Memory B cell (primary cell): ENCODE results near the gene ZG16B.

Source experiments
- ATAC-seq: fragments of 150-1000 bp; cut with Tn5 transposase; 2 replicates; pipeline ENCODE4 v1.10.0; 2021; ENCODE audit warnings: low read depth, mild to moderate bottlenecking, moderate library complexity
- DNase-seq, 2 donors: peaks; one replicate each; pipeline ENCODE4 v3.0.0; 2022; ENCODE audit warnings: low spot score in 2 of 2
- H3K27ac Mint-ChIP-seq: one replicate; pipeline ENCODE4 v1.8.0; 2022; ENCODE audit warnings: mild to moderate bottlenecking, moderate library complexity, mixed read lengths
- H3K27me3 Mint-ChIP-seq: one replicate; pipeline ENCODE4 v1.8.0; 2022; ENCODE audit warnings: mixed read lengths
- H3K36me3 Mint-ChIP-seq: one replicate; pipeline ENCODE4 v1.8.0; 2022; ENCODE audit warnings: mild to moderate bottlenecking, mixed read lengths
- H3K4me1 Mint-ChIP-seq: one replicate; pipeline ENCODE4 v1.8.0; 2022; ENCODE audit warnings: mixed read lengths
- H3K4me3 Mint-ChIP-seq: one replicate; pipeline ENCODE4 v1.8.0; 2022; ENCODE audit warnings: mild to moderate bottlenecking, moderate library complexity, mixed read lengths
- H3K9me3 Mint-ChIP-seq: one replicate; pipeline ENCODE4 v1.8.0; 2022; ENCODE audit warnings: mixed read lengths

ZG16B gene, protein sequence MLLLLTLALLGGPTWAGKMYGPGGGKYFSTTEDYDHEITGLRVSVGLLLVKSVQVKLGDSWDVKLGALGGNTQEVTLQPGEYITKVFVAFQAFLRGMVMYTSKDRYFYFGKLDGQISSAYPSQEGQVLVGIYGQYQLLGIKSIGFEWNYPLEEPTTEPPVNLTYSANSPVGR

DNA sequence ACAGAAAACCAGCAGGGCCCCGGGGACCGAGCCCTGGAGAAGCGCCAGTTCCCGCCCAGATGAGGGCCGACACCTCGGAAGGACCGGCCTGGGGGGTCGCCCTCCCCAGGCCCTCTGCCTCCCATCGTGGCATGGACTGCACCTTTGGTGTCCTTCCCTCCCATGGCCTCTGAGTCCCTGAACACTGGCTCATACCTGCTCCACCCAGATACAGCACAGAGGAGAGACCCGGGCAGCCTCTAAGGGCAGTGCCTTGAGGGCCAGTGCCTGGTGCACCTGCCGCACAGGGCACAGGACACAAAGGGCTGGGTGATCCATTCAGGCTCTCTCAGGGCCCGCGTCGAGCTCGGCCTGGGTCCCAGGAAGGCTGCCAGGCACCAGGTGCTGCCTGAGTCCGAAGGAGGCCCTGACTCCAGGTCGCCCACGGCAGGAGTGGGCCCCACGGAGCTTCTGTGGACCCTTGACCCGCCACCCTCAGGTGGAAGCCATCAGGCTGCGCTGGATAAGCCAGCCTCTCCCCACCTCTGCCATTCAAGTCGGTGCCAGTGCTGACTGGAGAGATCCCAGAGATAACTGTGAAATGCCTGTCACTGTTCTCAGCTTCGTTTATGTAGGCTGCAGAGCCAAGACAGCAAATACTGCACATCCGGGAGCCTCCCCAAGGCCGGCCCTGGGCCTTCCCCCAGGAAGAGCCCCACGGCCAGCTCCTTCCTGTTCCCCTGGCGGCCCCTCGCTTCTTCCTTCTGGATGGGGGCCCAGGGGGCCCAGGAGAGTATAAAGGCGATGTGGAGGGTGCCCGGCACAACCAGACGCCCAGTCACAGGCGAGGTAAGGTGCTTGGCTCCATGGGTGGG, at the start of gene ZG16B:
Gene ZG16B, plus strand, starts transcription at position 803 of the 854 bp plus-strand sequence. CDS start 139 bp downstream, outside the sequence.
- H3K4me3 Mint-ChIP-seq = no peak within 1 kb of the TSS
- H3K4me1 Mint-ChIP-seq = no peaks in the 10 kb centered on the region
- peaks cover 24% of the 10 kb centered on the region for H3K27me3 Mint-ChIP-seq
- H3K27ac Mint-ChIP-seq = no peak within 1 kb of the TSS
- H3K9me3 Mint-ChIP-seq = no peaks in the 10 kb centered on the region
- no peaks in the 10 kb centered on the region for H3K36me3 Mint-ChIP-seq
- no peak for ATAC-seq
- DNase-seq = no peak

DNA sequence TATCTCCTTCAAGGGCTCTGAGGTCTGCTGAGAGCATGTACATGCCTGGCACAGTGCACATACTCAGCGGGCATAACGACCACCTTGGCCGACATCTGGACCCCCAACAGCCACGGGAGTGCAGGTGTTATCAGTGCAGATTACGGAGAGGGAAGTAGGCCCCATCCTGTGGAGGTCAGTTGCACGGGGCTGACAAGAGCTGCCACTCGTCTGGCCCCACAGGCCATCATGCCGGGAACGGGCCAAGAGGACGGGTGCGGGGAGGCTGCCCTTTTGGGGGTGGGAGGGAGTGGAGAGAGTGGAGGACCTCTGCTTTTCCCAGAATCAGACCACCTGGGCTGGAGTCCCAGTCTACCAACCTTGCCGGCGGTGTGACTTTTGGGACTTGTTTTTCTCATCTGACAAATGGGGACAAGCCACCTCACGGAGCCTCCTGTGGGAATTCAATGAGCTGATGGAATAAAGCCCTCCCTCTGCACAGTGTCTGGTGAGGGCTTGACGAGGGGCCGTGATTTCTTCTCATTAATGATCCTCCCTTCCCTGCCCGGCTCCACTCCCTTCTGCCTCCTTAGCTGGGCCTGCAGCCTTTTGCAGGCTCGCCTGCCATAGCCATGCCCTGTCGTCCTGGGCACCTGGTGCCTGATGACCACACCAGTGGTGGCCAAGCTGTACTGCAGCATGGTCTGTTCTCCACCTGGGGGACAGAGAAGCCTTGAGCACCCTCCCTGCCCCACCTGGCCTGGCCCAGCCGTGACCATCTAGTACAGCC, 47.3 kb upstream of the ZG16B start:
- Mint-ChIP-seq H3K4me1 (peaks cover 18% of the 10 kb centered on the region), H3K4me3 (no peak overlapping the region), H3K9me3 (no peaks in the 10 kb centered on the region), H3K36me3 (no peaks in the 10 kb centered on the region), H3K27ac (no peak overlapping the region), H3K27me3 (peaks cover 12% of the 10 kb centered on the region)
- ATAC-seq (no peak), DNase-seq (no peak)

DNA sequence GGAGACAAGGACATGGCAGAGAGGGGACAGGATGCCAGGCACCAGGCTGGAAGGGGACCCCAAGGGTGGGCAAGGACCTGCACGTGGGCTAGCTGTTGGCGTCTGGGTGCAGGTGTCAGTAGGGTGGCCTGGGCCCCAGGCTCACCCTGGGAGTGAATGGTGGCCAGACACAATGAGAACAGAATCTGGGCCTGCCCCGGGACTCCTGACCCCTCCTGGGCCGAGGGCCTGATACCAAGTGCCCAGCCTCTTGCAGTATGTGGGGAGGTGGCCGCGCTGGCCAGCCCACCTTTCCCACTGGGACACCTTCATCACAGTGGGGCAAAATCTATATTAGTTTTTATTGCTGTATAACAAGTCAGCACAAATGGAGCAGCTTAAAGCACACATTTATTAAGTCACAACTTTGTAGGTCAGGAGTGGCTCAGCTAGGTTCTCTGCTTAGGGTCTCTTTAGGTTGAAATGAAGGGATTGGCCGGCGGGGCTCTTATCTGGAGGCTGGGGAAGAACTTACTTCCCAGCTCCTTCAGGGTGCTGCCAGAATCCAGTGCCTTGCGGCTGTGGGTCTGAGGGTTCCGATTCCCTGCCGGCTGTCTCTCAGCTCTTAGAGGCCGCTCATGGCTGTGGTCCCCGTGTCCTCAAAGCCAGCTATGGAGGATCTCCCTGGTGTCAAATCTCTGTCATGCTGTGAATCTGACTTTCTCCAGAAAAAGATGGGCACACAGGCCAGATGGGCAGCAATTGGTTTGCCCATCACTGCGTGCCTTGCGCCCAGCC, 46.3 kb upstream of the ZG16B start:
- Mint-ChIP-seq H3K9me3 (no peaks in the 10 kb centered on the region), H3K4me1 (peaks cover 9% of the 10 kb centered on the region), H3K27me3 (peaks cover 14% of the 10 kb centered on the region), H3K36me3 (no peaks in the 10 kb centered on the region), H3K4me3 (peak overlapping the region; percentile 53), H3K27ac (no peak overlapping the region)
- DNase-seq (no peak), ATAC-seq (no peak)

DNA sequence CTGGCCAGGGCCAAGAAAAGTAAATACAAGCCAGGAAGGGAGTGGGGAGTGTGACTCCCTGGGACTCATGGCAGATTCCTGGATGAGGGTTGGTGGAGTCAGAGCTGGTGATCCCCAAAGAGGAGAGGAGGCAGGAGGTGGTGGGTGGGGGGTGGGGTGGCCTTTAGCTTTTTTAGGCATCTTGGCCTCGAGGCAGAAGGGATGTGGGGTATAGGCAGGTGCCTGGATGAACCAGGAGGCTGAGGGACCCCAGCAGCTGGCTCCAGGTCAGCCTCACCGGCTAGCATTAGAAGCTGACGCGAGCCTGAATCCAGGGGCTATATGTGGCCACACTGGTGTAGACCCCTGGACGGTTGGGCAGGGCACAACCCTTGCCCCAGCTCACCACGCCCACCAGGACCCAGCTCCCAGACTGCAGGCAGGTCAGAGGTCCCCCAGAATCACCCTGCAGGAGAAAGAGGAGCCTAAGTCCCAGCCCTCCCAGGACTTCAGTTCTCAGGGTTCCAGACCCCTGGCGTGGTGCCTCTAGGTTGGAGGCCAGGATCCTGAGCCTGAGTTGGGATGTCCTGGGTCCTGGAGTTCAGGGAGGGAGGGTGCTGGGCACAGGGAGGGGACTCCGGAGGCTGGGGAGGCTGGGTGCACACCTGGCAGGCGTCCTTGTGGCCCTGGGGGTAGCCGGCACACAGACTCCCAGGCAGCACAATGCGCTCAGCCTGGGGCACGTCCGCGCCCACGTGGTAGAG, 45.6 kb upstream of the ZG16B start:
- no peak for DNase-seq
- no peaks in the 10 kb centered on the region for H3K36me3 Mint-ChIP-seq
- H3K27ac Mint-ChIP-seq = no peak overlapping the region
- no peaks in the 10 kb centered on the region for H3K9me3 Mint-ChIP-seq
- peak overlapping the region; percentile 82 for H3K4me3 Mint-ChIP-seq
- H3K4me1 Mint-ChIP-seq = peaks cover 9% of the 10 kb centered on the region
- ATAC-seq = no peak
- H3K27me3 Mint-ChIP-seq = peaks cover 15% of the 10 kb centered on the region

DNA sequence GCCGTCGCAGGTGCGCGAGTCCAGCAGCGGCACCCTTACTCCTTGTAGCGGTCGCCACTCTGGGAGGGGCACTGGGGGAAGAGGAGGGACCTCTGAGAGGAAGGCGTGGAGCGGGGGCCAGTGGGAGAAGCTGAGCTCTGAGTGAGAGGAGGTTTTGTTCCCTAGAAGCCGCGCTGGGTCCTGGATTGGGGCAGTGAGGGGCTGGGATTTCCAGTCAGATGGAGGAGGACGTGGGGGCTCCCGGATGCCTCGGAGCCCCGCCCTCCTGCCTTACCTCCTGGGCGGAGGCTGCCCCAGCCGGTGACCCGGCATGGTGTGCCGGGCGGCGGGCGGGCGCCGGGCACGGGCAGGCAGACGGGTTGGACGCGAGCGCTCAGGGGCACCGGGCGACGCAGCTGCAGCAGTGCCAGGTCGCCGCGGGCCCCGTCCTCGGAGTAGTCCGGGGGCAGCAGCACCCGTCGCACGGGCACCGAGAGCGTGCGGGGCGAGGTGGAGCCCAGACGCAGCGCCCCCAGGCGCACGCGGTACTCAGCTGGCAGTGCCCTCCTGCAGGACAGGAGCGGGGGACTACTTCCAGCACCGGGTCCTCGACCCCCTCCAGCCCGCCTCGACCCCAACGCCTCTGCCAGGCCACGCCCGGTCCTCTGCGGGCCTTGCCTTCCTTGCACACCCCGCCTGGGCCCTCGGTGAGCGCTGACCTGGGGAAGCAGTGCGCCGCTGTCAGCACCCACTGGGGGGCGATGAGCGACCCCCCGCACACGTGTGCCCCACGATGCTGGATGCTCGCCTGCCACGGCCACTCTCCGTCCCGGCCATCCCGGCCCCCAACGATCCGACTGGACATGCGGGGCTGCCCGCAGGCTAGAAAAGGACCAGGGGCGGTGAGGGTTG, 44.8 kb upstream of the ZG16B start:
- peak overlapping the region; percentile 82 for H3K4me3 Mint-ChIP-seq
- H3K36me3 Mint-ChIP-seq = no peaks in the 10 kb centered on the region
- H3K4me1 Mint-ChIP-seq = peaks cover 9% of the 10 kb centered on the region
- no peaks in the 10 kb centered on the region for H3K9me3 Mint-ChIP-seq
- ATAC-seq (peak; percentile 70), DNase-seq (no peak)
- H3K27me3 Mint-ChIP-seq = peaks cover 16% of the 10 kb centered on the region
- no peak overlapping the region for H3K27ac Mint-ChIP-seq

DNA sequence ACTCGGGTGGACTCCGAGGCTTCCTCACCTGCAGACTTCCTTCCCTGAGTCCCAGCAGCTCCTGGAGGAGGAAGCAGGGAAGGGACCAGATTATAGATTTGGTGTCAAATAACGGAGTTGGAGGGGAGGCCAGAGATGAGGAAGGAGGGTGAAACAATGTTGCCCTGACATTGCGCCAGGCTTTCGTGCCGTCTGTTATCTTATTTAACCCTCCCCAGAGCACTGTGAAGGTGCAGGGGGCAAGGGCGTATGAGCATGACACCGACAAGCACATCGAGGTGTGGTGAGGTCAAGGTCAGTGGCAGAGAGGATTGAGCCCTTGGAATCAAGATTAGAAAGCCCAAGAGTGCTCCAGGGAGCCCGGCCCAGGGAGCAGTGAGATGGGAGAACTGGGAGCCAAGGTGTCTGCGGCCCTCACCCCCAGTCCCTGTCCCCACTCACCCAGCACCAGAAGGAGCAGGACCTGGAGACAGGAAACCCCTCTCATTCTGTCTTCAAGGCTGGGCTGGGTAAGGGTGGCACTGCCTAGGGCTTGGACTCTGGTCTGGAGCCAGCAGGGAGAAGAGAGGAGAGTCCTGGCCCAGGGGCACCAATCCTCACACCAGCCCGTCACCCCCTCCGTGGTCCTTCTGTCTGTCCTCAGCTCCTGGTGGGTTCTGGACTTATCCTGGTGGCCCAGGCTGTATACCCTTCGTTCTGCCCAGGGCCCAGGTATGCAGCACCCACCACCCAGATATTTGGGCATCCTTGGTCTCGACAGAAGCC, 43.9 kb upstream of the ZG16B start:
- no peak for ATAC-seq
- Mint-ChIP-seq H3K36me3 (no peaks in the 10 kb centered on the region), H3K9me3 (no peaks in the 10 kb centered on the region), H3K4me3 (peak overlapping the region; percentile 29), H3K27ac (no peak overlapping the region), H3K27me3 (peaks cover 23% of the 10 kb centered on the region), H3K4me1 (peaks cover 9% of the 10 kb centered on the region)
- no peak for DNase-seq

DNA sequence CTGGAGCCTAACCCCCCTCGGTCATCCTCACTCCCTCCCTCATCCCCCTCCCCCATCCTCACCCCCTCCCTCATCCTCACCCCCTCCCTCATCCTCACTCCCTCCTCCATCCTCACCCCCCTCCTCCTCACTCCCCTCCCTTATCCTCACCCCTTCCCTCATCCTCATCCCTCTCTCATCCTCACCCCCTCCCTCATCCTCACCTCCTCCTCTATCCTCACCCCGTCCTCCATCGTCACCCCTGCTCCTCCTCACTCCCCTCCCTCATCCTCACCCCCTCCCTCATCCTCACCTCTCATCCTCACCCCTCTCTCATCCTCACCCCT, 43.3 kb upstream of the ZG16B start:
- DNase-seq = no peak
- no peaks in the 10 kb centered on the region for H3K9me3 Mint-ChIP-seq
- no peak overlapping the region for H3K27ac Mint-ChIP-seq
- H3K4me3 Mint-ChIP-seq = peak overlapping the region; percentile 29
- peaks cover 25% of the 10 kb centered on the region for H3K27me3 Mint-ChIP-seq
- peaks cover 9% of the 10 kb centered on the region for H3K4me1 Mint-ChIP-seq
- ATAC-seq = no peak
- no peaks in the 10 kb centered on the region for H3K36me3 Mint-ChIP-seq

DNA sequence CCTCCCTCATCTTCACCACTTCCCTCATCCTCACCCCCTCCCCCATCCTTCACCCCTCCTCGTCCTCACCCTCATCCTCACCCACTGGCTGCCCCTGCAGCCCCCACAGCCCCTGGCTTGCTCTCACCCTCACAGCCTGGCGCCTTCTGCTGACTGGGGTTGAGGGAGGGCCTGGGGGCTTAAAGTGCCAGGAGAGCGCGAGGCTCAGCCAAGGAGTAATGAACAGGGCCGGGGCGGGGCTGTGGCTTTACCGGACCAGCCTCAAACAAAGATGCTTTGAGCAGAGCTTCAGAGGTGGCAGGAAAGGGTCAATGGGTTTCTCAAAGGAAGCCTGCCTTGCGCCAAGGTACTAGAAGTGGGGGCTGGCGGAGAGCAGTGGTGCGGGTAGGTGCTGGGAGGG, 42.7 kb upstream of the ZG16B start, which contains the start of gene PRSS33:
Gene PRSS33, minus strand, starts transcription at position 155 of the 400 bp plus-strand sequence. CDS start 1,013 bp downstream, outside the sequence.
- H3K27me3 Mint-ChIP-seq = peaks cover 25% of the 10 kb centered on the region
- H3K27ac Mint-ChIP-seq = no peak within 1 kb of the TSS
- H3K36me3 Mint-ChIP-seq = no peaks in the 10 kb centered on the region
- peaks cover 9% of the 10 kb centered on the region for H3K4me1 Mint-ChIP-seq
- no peaks in the 10 kb centered on the region for H3K9me3 Mint-ChIP-seq
- ATAC-seq = no peak
- DNase-seq = no peak
- peak within 1 kb of the TSS; percentile 29 for H3K4me3 Mint-ChIP-seq

DNA sequence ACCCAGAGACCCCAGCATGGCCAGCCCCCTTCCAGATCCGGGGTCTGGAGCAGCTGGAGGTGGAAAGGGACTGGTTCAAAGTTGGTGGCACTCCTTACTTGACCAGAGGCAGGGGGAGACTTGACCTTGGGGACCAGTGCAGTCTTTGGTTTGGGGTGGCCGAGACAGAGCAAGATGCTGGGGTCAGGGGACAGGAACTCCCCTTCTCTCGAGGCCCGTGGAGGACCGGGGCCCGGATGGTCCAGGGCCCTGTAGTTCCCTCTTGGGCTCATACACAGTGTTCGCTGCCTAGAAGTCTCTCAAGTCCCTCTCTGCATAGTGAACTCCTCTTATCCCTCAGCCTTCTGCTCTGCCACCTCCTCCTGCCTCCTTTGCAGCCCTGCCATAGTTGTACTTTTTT, 42.1 kb upstream of the ZG16B start:
- Mint-ChIP-seq H3K36me3 (no peaks in the 10 kb centered on the region), H3K4me1 (peaks cover 9% of the 10 kb centered on the region), H3K27ac (no peak overlapping the region), H3K27me3 (peaks cover 26% of the 10 kb centered on the region), H3K9me3 (no peaks in the 10 kb centered on the region), H3K4me3 (no peak overlapping the region)
- no peak for DNase-seq
- ATAC-seq = no peak

DNA sequence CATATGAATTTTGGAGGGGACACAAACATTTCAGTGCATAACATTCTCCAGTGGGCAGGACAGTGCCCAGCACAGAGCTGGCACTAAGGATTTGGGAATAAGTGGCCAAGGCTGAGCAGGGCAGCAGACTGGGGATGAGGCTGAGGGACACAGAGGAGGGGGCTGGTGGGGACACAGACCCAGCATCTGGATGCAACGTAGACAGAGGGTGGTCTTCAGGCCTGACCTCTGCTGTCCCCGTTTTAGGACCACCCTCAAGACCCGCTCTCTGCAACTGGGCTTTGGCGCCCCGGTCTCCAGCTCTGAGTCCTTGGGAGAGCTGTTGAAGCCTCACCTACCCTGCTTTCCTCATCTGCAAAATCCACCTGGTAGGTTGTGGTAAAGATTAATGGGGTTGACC, 39.5 kb upstream of the ZG16B start:
- no peak for ATAC-seq
- no peak overlapping the region for H3K4me3 Mint-ChIP-seq
- H3K27me3 Mint-ChIP-seq = peaks cover 30% of the 10 kb centered on the region
- H3K27ac Mint-ChIP-seq = no peak overlapping the region
- no peaks in the 10 kb centered on the region for H3K36me3 Mint-ChIP-seq
- H3K9me3 Mint-ChIP-seq = no peaks in the 10 kb centered on the region
- no peak for DNase-seq
- H3K4me1 Mint-ChIP-seq = peaks cover 6% of the 10 kb centered on the region

DNA sequence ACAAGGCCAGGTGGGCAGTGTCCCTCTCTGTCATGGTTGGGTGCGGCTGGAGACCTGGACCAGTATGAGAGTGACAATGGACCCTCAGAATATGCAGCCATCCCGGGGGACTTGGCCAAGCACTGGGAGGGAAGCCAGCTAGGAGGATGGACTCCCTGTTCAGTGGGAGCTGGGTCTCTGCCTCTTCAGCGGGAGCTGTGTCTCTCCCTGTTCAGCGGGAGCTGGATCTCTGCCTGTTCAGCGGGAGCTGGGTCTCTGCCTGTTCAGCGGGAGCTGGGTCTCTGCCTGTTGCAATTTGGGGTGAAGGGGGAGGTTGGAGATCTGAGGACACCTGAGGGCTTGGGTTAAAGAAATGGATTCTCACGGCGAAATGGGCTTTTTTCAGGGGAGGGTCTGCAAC, 38.9 kb upstream of the ZG16B start:
- Mint-ChIP-seq H3K36me3 (no peaks in the 10 kb centered on the region), H3K4me3 (no peak overlapping the region), H3K4me1 (peaks cover 2% of the 10 kb centered on the region), H3K27ac (no peak overlapping the region), H3K27me3 (peaks cover 27% of the 10 kb centered on the region), H3K9me3 (no peaks in the 10 kb centered on the region)
- DNase-seq (no peak), ATAC-seq (no peak)

DNA sequence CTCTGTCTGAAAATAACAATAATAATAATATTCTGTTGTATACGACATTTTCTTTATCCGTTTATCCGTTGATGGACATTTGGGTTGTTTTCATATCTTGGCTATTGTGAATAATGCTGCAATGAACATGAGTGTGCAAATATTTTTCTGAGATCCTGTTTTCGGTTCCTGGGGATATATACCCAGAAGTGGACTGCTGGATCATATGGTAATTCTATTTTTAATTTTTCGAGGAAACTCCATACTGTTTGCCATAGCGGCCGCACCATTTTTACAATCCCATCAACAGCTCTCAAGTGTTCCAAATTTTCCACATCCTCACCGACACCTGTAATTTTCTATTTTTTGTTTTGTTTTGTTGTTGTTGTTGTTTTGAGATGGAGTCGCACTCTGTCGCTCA, 37.2 kb upstream of the ZG16B start:
- Mint-ChIP-seq H3K4me1 (no peaks in the 10 kb centered on the region), H3K36me3 (no peaks in the 10 kb centered on the region), H3K4me3 (no peak overlapping the region), H3K27ac (no peak overlapping the region), H3K27me3 (peaks cover 26% of the 10 kb centered on the region), H3K9me3 (no peaks in the 10 kb centered on the region)
- ATAC-seq = no peak
- no peak for DNase-seq
